SK-N-SH (cell line): ENCODE measurements around the gene KRTCAP3. TPM values are rescaled to one million over a fixed set of nuclear protein-coding genes. Genes with fewer than 3 reads are reported as not detected.

Source experiments
- CTCF ChIA-PET: fragments of 300-600, 350-600 bp; formaldehyde crosslinking; extraction: SDS; loops from one replicate; lab custom pipeline; 2021; lab: Yijun Ruan, JAX
- POLR2A ChIA-PET: fragments of 350-600 bp; sonication (Branson Sonifier 250); formaldehyde crosslinking; extraction: SDS; loops from one replicate; lab custom pipeline; 2020; ENCODE audit warnings: antibody characterized with exemption, inconsistent platforms; lab: Yijun Ruan, JAX
- DNase-seq: peaks from one replicate; pipeline ENCODE4 v3.0.0; 2012
- H2AFZ ChIP-seq: fragments of 200-600 bp; sonication (generic); 2 replicates; pipeline ENCODE4 v1.8.1; 2016; ENCODE audit warnings: antibody characterized with exemption, mild to moderate bottlenecking, low read depth
- H3F3A ChIP-seq: fragments of 200-600 bp; sonication (generic); replicated peaks from 2 replicates; pipeline ENCODE3; 2016; ENCODE audit warnings: antibody characterized with exemption, mild to moderate bottlenecking; ENCODE audit not compliant: insufficient read depth
- H3K27ac ChIP-seq, 2 experiments: fragments of 200-500 bp in 1 of 2; fragments of 200-600 bp in 1 of 2; sonication (Bioruptor generic) in 1 of 2; sonication (generic), shearing (Covaris generic) in 1 of 2; 2 replicates each; pipeline versions ENCODE4 v1.5.1 to v1.6.1; 2014 to 2016; ENCODE audit warnings: low read depth in 2 of 2, inconsistent platforms in 1 of 2, low read length in 1 of 2, mild to moderate bottlenecking in 1 of 2, mixed read lengths in 1 of 2
- H3K27me3 ChIP-seq: fragments of 200-600 bp; sonication (generic), shearing (Covaris generic); 2 replicates; pipeline ENCODE4 v1.6.1; 2016; ENCODE audit warnings: mixed run types; ENCODE audit not compliant: insufficient read depth
- H3K36me3 ChIP-seq, 2 experiments: fragments of 200-500 bp in 1 of 2; fragments of 200-600 bp in 1 of 2; sonication (Bioruptor generic) in 1 of 2; sonication (generic) in 1 of 2; replicated peaks in 1 of 2; 2 replicates each; pipeline versions ENCODE3 to v1.5.1; 2014 to 2016; ENCODE audit warnings: low read length in 1 of 2, mild to moderate bottlenecking in 1 of 2; ENCODE audit not compliant: insufficient read depth in 2 of 2, control insufficient read depth in 1 of 2
- H3K4me1 ChIP-seq, 2 experiments: fragments of 200-500 bp in 1 of 2; fragments of 200-600 bp in 1 of 2; sonication (Bioruptor generic) in 1 of 2; sonication (generic), shearing (Covaris generic) in 1 of 2; 2 replicates each; pipeline versions ENCODE4 v1.5.1 to v1.6.1; 2014 to 2016; ENCODE audit warnings: low read depth in 1 of 2, low read length in 1 of 2, mixed run types in 1 of 2; ENCODE audit not compliant: insufficient read depth in 2 of 2, control insufficient read depth in 1 of 2
- H3K4me2 ChIP-seq: fragments of 200-600 bp; sonication (generic), shearing (Covaris generic); 2 replicates; pipeline ENCODE4 v1.6.1; 2017; ENCODE audit warnings: mixed run types
- H3K4me3 ChIP-seq, 2 experiments: fragments of 200-500 bp in 1 of 2; fragments of 200-600 bp in 1 of 2; sonication (Bioruptor generic) in 1 of 2; sonication (generic), shearing (Covaris generic) in 1 of 2; 2 replicates each; pipeline versions ENCODE4 v1.5.1 to v1.8.1; 2014 to 2016; ENCODE audit warnings: low read depth in 2 of 2, inconsistent platforms in 1 of 2, low read length in 1 of 2, mild to moderate bottlenecking in 1 of 2, mixed read lengths in 1 of 2, moderate library complexity in 1 of 2
- H3K79me2 ChIP-seq: fragments of 200-600 bp; sonication (generic); 2 replicates; pipeline ENCODE4 v1.8.1; 2017; ENCODE audit warnings: mild to moderate bottlenecking; ENCODE audit not compliant: insufficient read depth
- H3K9ac ChIP-seq: fragments of 200-600 bp; sonication (generic); 2 replicates; pipeline ENCODE4 v1.6.1; 2017; ENCODE audit warnings: mixed run types
- H3K9me2 ChIP-seq: fragments of 200-600 bp; sonication (generic); 2 replicates; pipeline ENCODE4 v1.6.1; 2017; ENCODE audit warnings: mixed run types
- H3K9me3 ChIP-seq: fragments of 200-600 bp; sonication (generic); 2 replicates; pipeline ENCODE4 v1.6.1; 2017; ENCODE audit warnings: mixed run types, mild to moderate bottlenecking, moderate library complexity
- H4K20me1 ChIP-seq: fragments of 200-600 bp; sonication (generic); 2 replicates; pipeline ENCODE4 v1.6.1; 2017; ENCODE audit warnings: mild to moderate bottlenecking, mixed run types; ENCODE audit not compliant: insufficient read depth
- CHD2 ChIP-seq: fragments of 150-350 bp; IDR thresholded peaks from 2 replicates; pipeline ENCODE4 v1.6.1; 2018; ENCODE audit warnings: low read length; ENCODE audit not compliant: partially characterized antibody
- ELF1 ChIP-seq: IDR thresholded peaks from 2 replicates; pipeline ENCODE4 v1.4.0; 2012
- FOSL2 ChIP-seq: IDR thresholded peaks from 2 replicates; pipeline ENCODE4 v1.4.0; 2012; ENCODE audit warnings: low read depth, mild to moderate bottlenecking, moderate library complexity, borderline replicate concordance
- GABPA ChIP-seq: IDR thresholded peaks from 2 replicates; pipeline ENCODE4 v1.4.0; 2012; ENCODE audit warnings: low read depth, mild to moderate bottlenecking
- MEF2A ChIP-seq: IDR thresholded peaks from 2 replicates; pipeline ENCODE4 v1.4.0; 2012; ENCODE audit warnings: low read depth, borderline replicate concordance
- MXI1 ChIP-seq: IDR thresholded peaks from 2 replicates; pipeline ENCODE4 v1.6.1; 2012; ENCODE audit warnings: mild to moderate bottlenecking, low read depth, low read length, improper control_type of control experiment
- NRF1 ChIP-seq: IDR thresholded peaks from 2 replicates; pipeline ENCODE4 v1.6.1; 2012; ENCODE audit warnings: low read depth, mild to moderate bottlenecking, low read length
- RCOR1 ChIP-seq: fragments of 150-350 bp; IDR thresholded peaks from 2 replicates; pipeline ENCODE4 v1.6.1; 2017; ENCODE audit warnings: antibody characterized with exemption, low read length
- RXRA ChIP-seq: IDR thresholded peaks from 2 replicates; pipeline ENCODE4 v1.4.0; 2012; ENCODE audit warnings: low read depth, mild to moderate bottlenecking, borderline replicate concordance
- SMC3 ChIP-seq: IDR thresholded peaks from 2 replicates; pipeline ENCODE4 v1.6.1; 2012; ENCODE audit warnings: low read depth, low read length, improper control_type of control experiment
- YY1 ChIP-seq: IDR thresholded peaks from 2 replicates; pipeline ENCODE4 v1.4.0; 2012; ENCODE audit warnings: low read depth, mild to moderate bottlenecking
- WGBS: methylation state at CpG from one replicate; pipeline ENCODE4 v1.1.6; 2017; ENCODE audit warnings: low lambda C conversion rate; 5-methylcytosine and 5-hydroxymethylcytosine counted together
- polyA plus RNA-seq, 3 experiments: library from polyadenylated mRNA; depleted of rRNA; stranded (reverse); fragments of >200 nt; gene quantifications; 2 replicates each; pipeline ENCODE4 v1.2.3, GENCODE V29; 2012
- TF ChIP-seq, protein P1 (sequence below): IDR thresholded peaks from 2 replicates; pipeline ENCODE4 v1.4.0; 2012; ENCODE audit warnings: low read depth, borderline replicate concordance
- TF ChIP-seq, protein P2 (sequence below): IDR thresholded peaks from 2 replicates; pipeline ENCODE4; 2012

Gene KRTCAP3, protein sequence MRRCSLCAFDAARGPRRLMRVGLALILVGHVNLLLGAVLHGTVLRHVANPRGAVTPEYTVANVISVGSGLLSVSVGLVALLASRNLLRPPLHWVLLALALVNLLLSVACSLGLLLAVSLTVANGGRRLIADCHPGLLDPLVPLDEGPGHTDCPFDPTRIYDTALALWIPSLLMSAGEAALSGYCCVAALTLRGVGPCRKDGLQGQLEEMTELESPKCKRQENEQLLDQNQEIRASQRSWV
- 3.6 and 4.1 TPM in 2 replicates for polyA plus RNA-seq (2012; rRNA removed)
- polyA plus RNA-seq (2012; cell fraction: cytosol; rRNA removed) = 0.92 and 1.1 TPM in 2 replicates
- polyA plus RNA-seq (2012; cell fraction: nucleus; rRNA removed) = 18.2 TPM in 2 replicates

DNA sequence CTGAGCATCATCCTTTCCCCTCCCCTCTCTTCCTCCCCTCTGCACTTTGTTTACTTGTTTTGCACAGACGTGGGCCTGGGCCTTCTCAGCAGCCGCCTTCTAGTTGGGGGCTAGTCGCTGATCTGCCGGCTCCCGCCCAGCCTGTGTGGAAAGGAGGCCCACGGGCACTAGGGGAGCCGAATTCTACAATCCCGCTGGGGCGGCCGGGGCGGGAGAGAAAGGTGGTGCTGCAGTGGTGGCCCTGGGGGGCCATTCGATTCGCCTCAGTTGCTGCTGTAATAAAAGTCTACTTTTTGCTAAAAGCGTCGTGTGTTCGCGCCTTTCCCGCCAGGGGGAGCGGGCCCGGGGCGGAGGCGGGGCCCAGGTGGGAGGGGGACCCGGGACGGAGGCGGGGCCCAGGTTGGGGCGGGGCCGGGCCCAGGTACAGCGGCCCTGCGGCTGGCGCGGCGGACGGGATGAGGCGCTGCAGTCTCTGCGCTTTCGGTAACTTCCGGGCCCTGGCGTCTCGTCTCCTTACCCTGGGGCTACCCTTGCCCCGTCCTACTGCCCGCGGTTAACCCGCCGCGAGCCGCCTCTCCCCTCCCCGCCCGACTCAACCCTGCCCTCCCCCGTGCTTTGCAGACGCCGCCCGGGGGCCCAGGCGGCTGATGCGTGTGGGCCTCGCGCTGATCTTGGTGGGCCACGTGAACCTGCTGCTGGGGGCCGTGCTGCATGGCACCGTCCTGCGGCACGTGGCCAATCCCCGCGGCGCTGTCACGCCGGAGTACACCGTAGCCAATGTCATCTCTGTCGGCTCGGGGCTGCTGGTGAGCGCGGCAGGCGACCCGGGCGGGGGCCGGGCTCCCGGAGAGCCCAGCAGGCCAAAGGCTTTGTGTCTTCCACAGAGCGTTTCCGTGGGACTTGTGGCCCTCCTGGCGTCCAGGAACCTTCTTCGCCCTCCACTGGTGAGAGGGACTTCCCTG is at the start of gene KRTCAP3:
TSS of gene KRTCAP3 (plus strand) at position 424 of the 962 bp plus-strand sequence. CDS start at position 456, 32 bp downstream.
- H3K9ac ChIP-seq = no peak within 1 kb of the TSS
- H3K79me2 ChIP-seq = no peaks in the 10 kb centered on the region
- H3F3A ChIP-seq = peaks cover 13% of the 10 kb centered on the region
- ChIA-PET CTCF (interaction anchor here (0.9 to 5.0 kb wide), 4 partner anchors 8 to 191 kb away, joined by 3 to 31 read pairs (median 4); partner anchors contain the start of gene NRBP1), POLR2A (interaction anchor here (1.4 kb wide), 1 partner anchor 11 kb away, joined by 5 read pairs; no protein-coding TSS in a partner anchor)
- TF ChIP-seq YY1 = no peak
- no peak for TF ChIP-seq RXRA
- TF ChIP-seq ELF1 = no peak
- no peak for TF ChIP-seq FOSL2
- TF ChIP-seq RCOR1 = no peak
- TF ChIP-seq, all 33 proteins: peak for 0
- no peaks in the 10 kb centered on the region for H3K4me1 ChIP-seq
- DNase-seq = peak; percentile 58
- no peaks in the 10 kb centered on the region for H3K9me2 ChIP-seq
- peaks cover 29 to 54% of the 10 kb centered on the region in 2 experiments for H3K36me3 ChIP-seq
- no peaks in the 10 kb centered on the region for H3K9me3 ChIP-seq
- no peak within 1 kb of the TSS for H2AFZ ChIP-seq
- H3K4me3 ChIP-seq = no peak within 1 kb of the TSS
- no peak within 1 kb of the TSS; a peak in 1 of 4 replicates for H3K27ac ChIP-seq
- WGBS = 95% methylated on average over 80 of the region's 80 CpGs
- H3K27me3 ChIP-seq = no peaks in the 10 kb centered on the region
- H3K4me2 ChIP-seq = no peak within 1 kb of the TSS
- H4K20me1 ChIP-seq = no peaks in the 10 kb centered on the region

GRCh38 chr2:27393225-27393624 is 49.0 kb upstream of the KRTCAP3 start:
- Histone ChIP-seq H3K4me2 (no peak overlapping the region), H3K79me2 (peaks cover 100% of the 10 kb centered on the region), H3K27ac (no peak overlapping the region), H3K27me3 (no peaks in the 10 kb centered on the region), H3K36me3 (peaks cover 2 to 9% of the 10 kb centered on the region in 2 experiments), H3K4me3 (no peak overlapping the region), H3K9me2 (no peaks in the 10 kb centered on the region), H3K4me1 (no peaks in the 10 kb centered on the region), H3K9ac (no peak overlapping the region), H3F3A (peaks cover 13% of the 10 kb centered on the region), H4K20me1 (peaks cover 75% of the 10 kb centered on the region), H3K9me3 (no peaks in the 10 kb centered on the region), H2AFZ (no peak overlapping the region)
- ChIA-PET CTCF (interaction anchor here (1.7 to 1.8 kb wide), 2 partner anchors 13 to 37 kb away, joined by 4 to 6 read pairs; partner anchors contain the start of gene ZNF513), POLR2A (no interaction called here)
- no peak for DNase-seq
- WGBS = 99% methylated on average over 33 of the region's 33 CpGs
- TF ChIP-seq, protein P1, sequence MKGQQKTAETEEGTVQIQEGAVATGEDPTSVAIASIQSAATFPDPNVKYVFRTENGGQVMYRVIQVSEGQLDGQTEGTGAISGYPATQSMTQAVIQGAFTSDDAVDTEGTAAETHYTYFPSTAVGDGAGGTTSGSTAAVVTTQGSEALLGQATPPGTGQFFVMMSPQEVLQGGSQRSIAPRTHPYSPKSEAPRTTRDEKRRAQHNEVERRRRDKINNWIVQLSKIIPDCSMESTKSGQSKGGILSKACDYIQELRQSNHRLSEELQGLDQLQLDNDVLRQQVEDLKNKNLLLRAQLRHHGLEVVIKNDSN = no peak
- TF ChIP-seq ELF1 (no peak), MXI1 (no peak), RXRA (no peak), CHD2 (no peak), MEF2A (no peak), NRF1 (no peak), GABPA (no peak), SMC3 (no peak), FOSL2 (no peak)
- TF ChIP-seq, protein P2, sequence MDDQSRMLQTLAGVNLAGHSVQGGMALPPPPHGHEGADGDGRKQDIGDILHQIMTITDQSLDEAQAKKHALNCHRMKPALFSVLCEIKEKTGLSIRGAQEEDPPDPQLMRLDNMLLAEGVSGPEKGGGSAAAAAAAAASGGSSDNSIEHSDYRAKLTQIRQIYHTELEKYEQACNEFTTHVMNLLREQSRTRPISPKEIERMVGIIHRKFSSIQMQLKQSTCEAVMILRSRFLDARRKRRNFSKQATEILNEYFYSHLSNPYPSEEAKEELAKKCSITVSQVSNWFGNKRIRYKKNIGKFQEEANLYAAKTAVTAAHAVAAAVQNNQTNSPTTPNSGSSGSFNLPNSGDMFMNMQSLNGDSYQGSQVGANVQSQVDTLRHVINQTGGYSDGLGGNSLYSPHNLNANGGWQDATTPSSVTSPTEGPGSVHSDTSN = no peak
